Stimulated activated CD4-positive, alpha-beta T cell treated with anti-CD3 and anti-CD28 coated beads, Interleukin-2, amount 100 ng/mL, for 24 hours (primary cell): Measurements from ENCODE around the gene TRPM6.

Experiments
- DNase-seq, 2 donors: peaks; one replicate each; pipeline ENCODE4 v3.0.0-alpha.2; 2020

TRPM6 gene

GRCh38 chr9:74772121-74772520, 115.6 kb downstream of the TRPM6 start:
- DNase-seq: no peak

- DNase-seq: no peak
Measured at GRCh38 chr9:74771672-74772071, 116.0 kb downstream of the TRPM6 start.

- DNase-seq: peak; percentile 25 to 40
Measured at GRCh38 chr9:74771262-74771585, 116.5 kb downstream of the TRPM6 start.

GRCh38 chr9:74770508-74771261, 117.0 kb downstream of the TRPM6 start:
- peak; percentile 37 to 57 for DNase-seq

- no peak for DNase-seq
Measured at GRCh38 chr9:74765481-74765971, 122.2 kb downstream of the TRPM6 start.

GRCh38 chr9:74762950-74763349, 124.8 kb downstream of the TRPM6 start:
- DNase-seq: no peak

- no peak for DNase-seq
Measured at GRCh38 chr9:74760031-74760700, 127.6 kb downstream of the TRPM6 start.

GRCh38 chr9:74755999-74756398, 131.7 kb downstream of the TRPM6 start:
- no peak for DNase-seq

- no peak for DNase-seq
Measured at GRCh38 chr9:74755355-74755754, 132.4 kb downstream of the TRPM6 start.

GRCh38 chr9:74753650-74754049, 134.1 kb downstream of the TRPM6 start:
- DNase-seq: no peak

- no peak for DNase-seq
Measured at GRCh38 chr9:74748966-74749365, 138.8 kb downstream of the TRPM6 start.

- peak in 1 of 2 donors; percentile 12 for DNase-seq
Measured at GRCh38 chr9:74742792-74743730, 144.7 kb downstream of the TRPM6 start.

- no peak for DNase-seq
Measured at GRCh38 chr9:74742191-74742790, 145.4 kb downstream of the TRPM6 start.

- DNase-seq: no peak
Measured at GRCh38 chr9:74736646-74737045, 151.1 kb downstream of the TRPM6 start.

- DNase-seq: no peak
Measured at GRCh38 chr9:74735761-74736160, 152.0 kb downstream of the TRPM6 start.

GRCh38 chr9:74729136-74729695, 158.5 kb downstream of the TRPM6 start:
- DNase-seq: no peak

- DNase-seq: no peak
Measured at GRCh38 chr9:74728176-74728575, 159.5 kb downstream of the TRPM6 start.

- DNase-seq: no peak
Measured at GRCh38 chr9:74726581-74726980, 161.1 kb downstream of the TRPM6 start.

- no peak for DNase-seq
Measured at GRCh38 chr9:74724317-74724716, 163.4 kb downstream of the TRPM6 start.

- no peak for DNase-seq
Measured at GRCh38 chr9:74721696-74722660, 165.7 kb downstream of the TRPM6 start.

GRCh38 chr9:74719306-74719705, 168.4 kb downstream of the TRPM6 start:
- no peak for DNase-seq
